ENCODE measurements around the gene OCIAD1.

- TF ChIP-seq CTCF (IDR thresholded peaks at IDR 0.05) (no peak), POLR2A (IDR thresholded peaks at IDR 0.05) (no peak)
These were observed 29.7 kb upstream of the OCIAD1 start for GRCh38 chr4:48801016-48801715.

All from Peyer's patch (tissue), 4 donors.